GM23338 (cell line): ENCODE measurements around the gene DIO3. TPM values are rescaled to one million over a fixed set of nuclear protein-coding genes. Genes with fewer than 3 reads are reported as not detected.

Experiments
- ATAC-seq: fragments of 200-7000 bp; cut with Tn5 transposase; 3 replicates; pipeline ENCODE4 v1.9.1; 2020
- DNase-seq: peaks from one replicate; pipeline ENCODE4 v3.0.0-alpha.2; 2015; ENCODE audit warnings: low spot score
- H2AFZ ChIP-seq: fragments of 200-600 bp; sonication (generic); 2 replicates; pipeline ENCODE4 v1.8.0; 2016; ENCODE audit warnings: antibody characterized with exemption, mild to moderate bottlenecking, moderate library complexity
- H3F3A ChIP-seq: fragments of 200-600 bp; sonication (generic); replicated peaks from 2 replicates; pipeline ENCODE4 v1.8.0; 2017; ENCODE audit warnings: antibody characterized with exemption, mixed run types, low read depth
- H3K27ac ChIP-seq: fragments of 200-600 bp; sonication (generic); 2 replicates; pipeline ENCODE4 v1.6.1; 2016; ENCODE audit warnings: low read depth
- H3K27me3 ChIP-seq: fragments of 200-600 bp; sonication (generic); 2 replicates; pipeline ENCODE4 v1.8.0; 2016; ENCODE audit warnings: mild to moderate bottlenecking, mixed run types, moderate library complexity; ENCODE audit not compliant: insufficient read depth
- H3K36me3 ChIP-seq: fragments of 200-600 bp; sonication (generic); 2 replicates; pipeline ENCODE4 v1.8.0; 2016; ENCODE audit warnings: mild to moderate bottlenecking; ENCODE audit not compliant: insufficient read depth
- H3K4me1 ChIP-seq: fragments of 200-600 bp; sonication (generic); 2 replicates; pipeline ENCODE4 v1.8.0; 2016; ENCODE audit warnings: mild to moderate bottlenecking, moderate library complexity; ENCODE audit not compliant: insufficient read depth
- H3K4me2 ChIP-seq: fragments of 200-600 bp; sonication (generic); 2 replicates; pipeline ENCODE4 v1.7.1; 2017; ENCODE audit warnings: mixed run types
- H3K4me3 ChIP-seq: fragments of 200-600 bp; sonication (generic); 2 replicates; pipeline ENCODE4 v1.6.1; 2016; ENCODE audit warnings: mixed run types
- H3K79me2 ChIP-seq: fragments of 200-600 bp; sonication (generic); replicated peaks from 2 replicates; pipeline ENCODE4 v1.8.0; 2017; ENCODE audit warnings: mild to moderate bottlenecking; ENCODE audit not compliant: insufficient read depth
- H3K9me2 ChIP-seq: fragments of 200-600 bp; sonication (generic); 2 replicates; pipeline ENCODE4 v1.8.0; 2017; ENCODE audit not compliant: insufficient read depth
- H4K20me1 ChIP-seq: fragments of 200-600 bp; sonication (generic); replicated peaks from 2 replicates; pipeline ENCODE4 v1.8.0; 2017; ENCODE audit warnings: mild to moderate bottlenecking; ENCODE audit not compliant: insufficient read depth
- H3K27ac Mint-ChIP-seq: 2 replicates; pipeline ENCODE4 v1.8.0; 2020; ENCODE audit warnings: inconsistent platforms, mild to moderate bottlenecking, moderate library complexity, mixed read lengths
- H3K27me3 Mint-ChIP-seq: 3 replicates; pipeline ENCODE4 v1.8.0; 2022; ENCODE audit warnings: low read depth, mild to moderate bottlenecking, moderate library complexity, mixed read lengths, inconsistent platforms; ENCODE audit not compliant: insufficient read depth, poor library complexity
- H3K36me3 Mint-ChIP-seq: 3 replicates; pipeline ENCODE4 v1.8.0; 2021; ENCODE audit warnings: low read depth, mild to moderate bottlenecking, inconsistent platforms, moderate library complexity, mixed read lengths
- H3K4me1 Mint-ChIP-seq: 3 replicates; pipeline ENCODE4 v1.8.0; 2020; ENCODE audit warnings: mild to moderate bottlenecking, inconsistent platforms, mixed read lengths
- H3K4me3 Mint-ChIP-seq: 3 replicates; pipeline ENCODE4 v1.8.0; 2021; ENCODE audit warnings: moderate library complexity, mild to moderate bottlenecking, inconsistent platforms, mixed read lengths
- H3K9me3 Mint-ChIP-seq: 3 replicates; pipeline ENCODE4 v1.8.0; 2020; ENCODE audit warnings: moderate library complexity, mild to moderate bottlenecking, inconsistent platforms, mixed read lengths
- CREB1 ChIP-seq: fragments of 250-450 bp; sonication (Bioruptor Pico); IDR thresholded peaks from 2 replicates; pipeline ENCODE4 v1.5.0; 2020; ENCODE audit warnings: low read depth, mild to moderate bottlenecking, moderate library complexity
- EZH2 ChIP-seq: fragments of 200-600 bp; sonication (generic); IDR thresholded peaks from one replicate; pipeline ENCODE4 v1.8.0; 2017; ENCODE audit warnings: antibody characterized with exemption, mild to moderate bottlenecking, low read depth; ENCODE audit not compliant: unreplicated experiment
- JUNB ChIP-seq: IDR thresholded peaks from one replicate; pipeline ENCODE4 v1.6.1; 2016; ENCODE audit warnings: antibody characterized with exemption; ENCODE audit not compliant: unreplicated experiment
- STAT1 ChIP-seq: IDR thresholded peaks from one replicate; pipeline ENCODE4 v1.6.1; 2016; ENCODE audit warnings: antibody characterized with exemption; ENCODE audit not compliant: unreplicated experiment
- ZNF114 ChIP-seq: fragments of 250-450 bp; sonication (Bioruptor Pico); IDR thresholded peaks from 2 replicates; pipeline ENCODE4 v1.5.0; 2020; ENCODE audit warnings: mild to moderate bottlenecking, moderate library complexity
- ZNF331 ChIP-seq: fragments of 250-450 bp; sonication (Bioruptor Pico); IDR thresholded peaks from 2 replicates; pipeline ENCODE4 v1.5.0; 2020; ENCODE audit warnings: low read depth, mild to moderate bottlenecking, moderate library complexity
- polyA plus RNA-seq: library from polyadenylated mRNA; unstranded; fragments of >200 nt; fragmentation: Nextera tagmentation; extraction: Ambion mirVana; gene quantifications from 2 replicates; pipeline ENCODE4 v1.2.1, GENCODE V29; 2016
- total RNA-seq: library from RNA; depleted of rRNA; stranded (reverse); fragments of >200 nt; shearing (Covaris generic); gene quantifications from 2 replicates; pipeline ENCODE4 v1.2.3, GENCODE V29; 2014
- TF ChIP-seq, protein P1 (sequence below): IDR thresholded peaks from 2 replicates; pipeline ENCODE4 v1.6.1; 2016; ENCODE audit warnings: antibody characterized with exemption
- TF ChIP-seq, protein P2 (sequence below), 2 experiments: fragments of 200-600 bp in 1 of 2; sonication (generic) in 1 of 2; conservative IDR thresholded peaks; 2 replicates each; pipeline versions ENCODE4 v1.5.1 to v1.6.1; 2016 to 2017; ENCODE audit warnings: antibody characterized with exemption in 2 of 2, low read depth in 2 of 2, mild to moderate bottlenecking in 2 of 2, moderate library complexity in 1 of 2
- TF ChIP-seq, protein P3 (sequence below): fragments of 250-450 bp; sonication (Bioruptor Pico); IDR thresholded peaks from 2 replicates; pipeline ENCODE4 v1.5.0; 2020; ENCODE audit warnings: mild to moderate bottlenecking, moderate library complexity

The DIO3 gene
- total and polyA plus RNA-seq, 2 experiments from 2014 or later: 0.10 to 0.28 TPM

DNA sequence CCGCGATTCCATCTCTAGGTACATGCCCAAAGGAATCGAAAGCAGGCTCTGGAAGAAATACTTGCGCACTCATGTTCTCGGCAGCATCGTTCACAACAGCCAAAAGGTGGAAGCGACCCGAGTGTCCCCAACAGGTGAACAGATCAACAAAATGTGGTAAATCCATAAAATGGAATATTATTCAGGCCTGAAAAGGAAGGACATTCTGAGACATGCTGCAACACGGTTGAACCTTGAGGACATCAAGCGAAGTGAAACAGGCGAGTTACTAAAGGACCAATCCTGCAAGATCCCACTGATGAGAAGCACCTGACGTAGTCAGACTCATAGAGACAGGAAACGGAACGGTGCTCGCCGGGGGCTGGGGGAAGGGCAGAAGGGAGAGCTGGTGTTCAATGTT is 17.5 kb upstream of the DIO3 start:
- Mint-ChIP-seq H3K27ac (no peak overlapping the region), H3K9me3 (peaks cover 15% of the 10 kb centered on the region), H3K36me3 (0 out of 3 replicates have a peak, but pooled peaks cover 5% of the 10 kb centered on the region), H3K27me3 (peaks cover 16% of the 10 kb centered on the region), H3K4me1 (peaks cover 2% of the 10 kb centered on the region; the same call in 2 of the 3 replicates), H3K4me3 (no peak overlapping the region; the same call in 2 of the 3 replicates)
- Histone ChIP-seq H3F3A (no peaks in the 10 kb centered on the region), H3K79me2 (no peaks in the 10 kb centered on the region), H3K36me3 (no peaks in the 10 kb centered on the region), H3K9me2 (no peaks in the 10 kb centered on the region), H3K27ac (no peak overlapping the region), H4K20me1 (no peaks in the 10 kb centered on the region), H3K4me2 (no peak overlapping the region), H3K27me3 (no peaks in the 10 kb centered on the region), H2AFZ (no peak overlapping the region), H3K4me3 (no peak overlapping the region), H3K4me1 (no peaks in the 10 kb centered on the region)
- DNase-seq (no peak), ATAC-seq (no peak)
- TF ChIP-seq EZH2: no peak
- TF ChIP-seq JUNB: no peak
- TF ChIP-seq, protein P1, sequence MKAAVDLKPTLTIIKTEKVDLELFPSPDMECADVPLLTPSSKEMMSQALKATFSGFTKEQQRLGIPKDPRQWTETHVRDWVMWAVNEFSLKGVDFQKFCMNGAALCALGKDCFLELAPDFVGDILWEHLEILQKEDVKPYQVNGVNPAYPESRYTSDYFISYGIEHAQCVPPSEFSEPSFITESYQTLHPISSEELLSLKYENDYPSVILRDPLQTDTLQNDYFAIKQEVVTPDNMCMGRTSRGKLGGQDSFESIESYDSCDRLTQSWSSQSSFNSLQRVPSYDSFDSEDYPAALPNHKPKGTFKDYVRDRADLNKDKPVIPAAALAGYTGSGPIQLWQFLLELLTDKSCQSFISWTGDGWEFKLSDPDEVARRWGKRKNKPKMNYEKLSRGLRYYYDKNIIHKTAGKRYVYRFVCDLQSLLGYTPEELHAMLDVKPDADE: no peak
- TF ChIP-seq ZNF114 (CRISPR knock-in tag): no peak
- TF ChIP-seq, protein P2, sequence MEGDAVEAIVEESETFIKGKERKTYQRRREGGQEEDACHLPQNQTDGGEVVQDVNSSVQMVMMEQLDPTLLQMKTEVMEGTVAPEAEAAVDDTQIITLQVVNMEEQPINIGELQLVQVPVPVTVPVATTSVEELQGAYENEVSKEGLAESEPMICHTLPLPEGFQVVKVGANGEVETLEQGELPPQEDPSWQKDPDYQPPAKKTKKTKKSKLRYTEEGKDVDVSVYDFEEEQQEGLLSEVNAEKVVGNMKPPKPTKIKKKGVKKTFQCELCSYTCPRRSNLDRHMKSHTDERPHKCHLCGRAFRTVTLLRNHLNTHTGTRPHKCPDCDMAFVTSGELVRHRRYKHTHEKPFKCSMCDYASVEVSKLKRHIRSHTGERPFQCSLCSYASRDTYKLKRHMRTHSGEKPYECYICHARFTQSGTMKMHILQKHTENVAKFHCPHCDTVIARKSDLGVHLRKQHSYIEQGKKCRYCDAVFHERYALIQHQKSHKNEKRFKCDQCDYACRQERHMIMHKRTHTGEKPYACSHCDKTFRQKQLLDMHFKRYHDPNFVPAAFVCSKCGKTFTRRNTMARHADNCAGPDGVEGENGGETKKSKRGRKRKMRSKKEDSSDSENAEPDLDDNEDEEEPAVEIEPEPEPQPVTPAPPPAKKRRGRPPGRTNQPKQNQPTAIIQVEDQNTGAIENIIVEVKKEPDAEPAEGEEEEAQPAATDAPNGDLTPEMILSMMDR (conservative IDR thresholded peaks at IDR 0.05; ENCODE audit: low read depth in 2 of 2): no peak
- TF ChIP-seq CREB1 (CRISPR knock-in tag): no peak
- TF ChIP-seq ZNF331: no peak
- TF ChIP-seq STAT1: no peak
- TF ChIP-seq, protein P3, sequence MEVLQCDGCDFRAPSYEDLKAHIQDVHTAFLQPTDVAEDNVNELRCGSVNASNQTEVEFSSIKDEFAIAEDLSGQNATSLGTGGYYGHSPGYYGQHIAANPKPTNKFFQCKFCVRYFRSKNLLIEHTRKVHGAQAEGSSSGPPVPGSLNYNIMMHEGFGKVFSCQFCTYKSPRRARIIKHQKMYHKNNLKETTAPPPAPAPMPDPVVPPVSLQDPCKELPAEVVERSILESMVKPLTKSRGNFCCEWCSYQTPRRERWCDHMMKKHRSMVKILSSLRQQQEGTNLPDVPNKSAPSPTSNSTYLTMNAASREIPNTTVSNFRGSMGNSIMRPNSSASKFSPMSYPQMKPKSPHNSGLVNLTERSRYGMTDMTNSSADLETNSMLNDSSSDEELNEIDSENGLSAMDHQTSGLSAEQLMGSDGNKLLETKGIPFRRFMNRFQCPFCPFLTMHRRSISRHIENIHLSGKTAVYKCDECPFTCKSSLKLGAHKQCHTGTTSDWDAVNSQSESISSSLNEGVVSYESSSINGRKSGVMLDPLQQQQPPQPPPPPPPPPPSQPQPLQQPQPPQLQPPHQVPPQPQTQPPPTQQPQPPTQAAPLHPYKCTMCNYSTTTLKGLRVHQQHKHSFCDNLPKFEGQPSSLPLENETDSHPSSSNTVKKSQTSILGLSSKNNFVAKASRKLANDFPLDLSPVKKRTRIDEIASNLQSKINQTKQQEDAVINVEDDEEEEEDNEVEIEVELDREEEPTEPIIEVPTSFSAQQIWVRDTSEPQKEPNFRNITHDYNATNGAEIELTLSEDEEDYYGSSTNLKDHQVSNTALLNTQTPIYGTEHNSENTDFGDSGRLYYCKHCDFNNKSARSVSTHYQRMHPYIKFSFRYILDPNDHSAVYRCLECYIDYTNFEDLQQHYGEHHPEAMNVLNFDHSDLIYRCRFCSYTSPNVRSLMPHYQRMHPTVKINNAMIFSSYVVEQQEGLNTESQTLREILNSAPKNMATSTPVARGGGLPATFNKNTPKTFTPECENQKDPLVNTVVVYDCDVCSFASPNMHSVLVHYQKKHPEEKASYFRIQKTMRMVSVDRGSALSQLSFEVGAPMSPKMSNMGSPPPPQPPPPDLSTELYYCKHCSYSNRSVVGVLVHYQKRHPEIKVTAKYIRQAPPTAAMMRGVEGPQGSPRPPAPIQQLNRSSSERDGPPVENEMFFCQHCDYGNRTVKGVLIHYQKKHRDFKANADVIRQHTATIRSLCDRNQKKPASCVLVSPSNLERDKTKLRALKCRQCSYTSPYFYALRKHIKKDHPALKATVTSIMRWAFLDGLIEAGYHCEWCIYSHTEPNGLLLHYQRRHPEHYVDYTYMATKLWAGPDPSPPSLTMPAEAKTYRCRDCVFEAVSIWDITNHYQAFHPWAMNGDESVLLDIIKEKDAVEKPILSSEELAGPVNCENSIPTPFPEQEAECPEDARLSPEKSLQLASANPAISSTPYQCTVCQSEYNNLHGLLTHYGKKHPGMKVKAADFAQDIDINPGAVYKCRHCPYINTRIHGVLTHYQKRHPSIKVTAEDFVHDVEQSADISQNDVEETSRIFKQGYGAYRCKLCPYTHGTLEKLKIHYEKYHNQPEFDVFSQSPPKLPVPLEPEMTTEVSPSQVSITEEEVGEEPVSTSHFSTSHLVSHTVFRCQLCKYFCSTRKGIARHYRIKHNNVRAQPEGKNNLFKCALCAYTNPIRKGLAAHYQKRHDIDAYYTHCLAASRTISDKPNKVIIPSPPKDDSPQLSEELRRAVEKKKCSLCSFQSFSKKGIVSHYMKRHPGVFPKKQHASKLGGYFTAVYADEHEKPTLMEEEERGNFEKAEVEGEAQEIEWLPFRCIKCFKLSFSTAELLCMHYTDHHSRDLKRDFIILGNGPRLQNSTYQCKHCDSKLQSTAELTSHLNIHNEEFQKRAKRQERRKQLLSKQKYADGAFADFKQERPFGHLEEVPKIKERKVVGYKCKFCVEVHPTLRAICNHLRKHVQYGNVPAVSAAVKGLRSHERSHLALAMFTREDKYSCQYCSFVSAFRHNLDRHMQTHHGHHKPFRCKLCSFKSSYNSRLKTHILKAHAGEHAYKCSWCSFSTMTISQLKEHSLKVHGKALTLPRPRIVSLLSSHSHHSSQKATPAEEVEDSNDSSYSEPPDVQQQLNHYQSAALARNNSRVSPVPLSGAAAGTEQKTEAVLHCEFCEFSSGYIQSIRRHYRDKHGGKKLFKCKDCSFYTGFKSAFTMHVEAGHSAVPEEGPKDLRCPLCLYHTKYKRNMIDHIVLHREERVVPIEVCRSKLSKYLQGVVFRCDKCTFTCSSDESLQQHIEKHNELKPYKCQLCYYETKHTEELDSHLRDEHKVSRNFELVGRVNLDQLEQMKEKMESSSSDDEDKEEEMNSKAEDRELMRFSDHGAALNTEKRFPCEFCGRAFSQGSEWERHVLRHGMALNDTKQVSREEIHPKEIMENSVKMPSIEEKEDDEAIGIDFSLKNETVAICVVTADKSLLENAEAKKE (CRISPR knock-in tag): no peak
